Adrenal gland (tissue), 12 donors: ENCODE data around the gene BOK. TPM values are rescaled to one million over a fixed set of nuclear protein-coding genes. Genes with fewer than 3 reads are reported as not detected.

Source experiments
- DNase-seq, 7 donors: peaks; one replicate each; pipeline ENCODE4 v3.0.0-alpha.2; 2019 to 2020
- H3K27ac ChIP-seq, 5 donors: fragments of 200-600 bp; sonication (generic) in 4 of 5; 1 replicate in 3 of 5; 2 replicates in 2 of 5; pipeline versions ENCODE4 v1.5.1 to v1.8.0; 2016 to 2020; ENCODE audit warnings: mild to moderate bottlenecking in 1 of 5
- H3K27me3 ChIP-seq: fragments of 200-600 bp; 2 replicates; pipeline ENCODE4 v1.8.0; 2021
- H3K36me3 ChIP-seq, 2 donors: fragments of 200-600 bp; replicated peaks in 1 of 2; 1 replicate in 1 of 2; 2 replicates in 1 of 2; pipeline versions ENCODE4 v1.5.1 to v1.8.0; 2018 to 2022
- H3K4me1 ChIP-seq, 2 donors: fragments of 200-600 bp; replicated peaks in 1 of 2; 1 replicate in 1 of 2; 2 replicates in 1 of 2; pipeline versions ENCODE4 v1.5.1 to v1.8.0; 2018 to 2021
- H3K4me3 ChIP-seq, 4 donors: fragments of 200-600 bp; sonication (generic) in 3 of 4; one replicate each; pipeline ENCODE4 v1.5.1; 2016 to 2018
- H3K9me3 ChIP-seq, 3 donors: fragments of 200-600 bp; sonication (generic) in 1 of 3; replicated peaks in 1 of 3; 1 replicate in 2 of 3; 2 replicates in 1 of 3; pipeline versions ENCODE4 v1.5.1 to v1.8.0; 2016 to 2021
- POLR2A ChIP-seq, 2 donors: fragments of 450-650 bp; IDR thresholded peaks; one replicate each; pipeline ENCODE4 v1.6.1; 2017; ENCODE audit warnings: antibody characterized with exemption in 2 of 2, mild to moderate bottlenecking in 2 of 2, moderate library complexity in 1 of 2
- WGBS, 4 donors: extraction: QIAGEN DNeasy Blood & Tissue Kit in 2 of 4; methylation state at CpG; one replicate each; pipeline versions ENCODE4 v1.1.5 to v1.1.7; 2013 to 2017; 5-methylcytosine and 5-hydroxymethylcytosine counted together
- intact Hi-C, 2 donors: fragments of 100-400 bp; cut with DNase I; formaldehyde crosslinking; loops; one replicate each; pipeline versions ENCODE4 v1.14.1 to v1.15.0; 2022 to 2023
- polyA plus RNA-seq, 3 donors: library from polyadenylated mRNA; stranded (reverse); fragments of 200-250 nt in 2 of 3; fragments of 350-450 nt in 1 of 3; fragmentation: Illumina TruSeq in 1 of 3; extraction: RNeasy Lipid Tissue Mini Kit (QIAGEN cat#74804) in 1 of 3; gene quantifications; one replicate each; pipeline ENCODE4 v1.2.3, GENCODE V29; 2013 to 2014
- total RNA-seq, 9 donors: library from RNA; depleted of rRNA in 4 of 9; stranded (reverse); fragments of >200 nt in 4 of 9; fragments of 120-200 nt in 1 of 9; fragmentation: NEBNext Ultra II Directional in 1 of 9; extraction: Animal tissue kit (Norgen Biotek cat#: 25700) in 1 of 9; gene quantifications; one replicate each; pipeline versions ENCODE4 v1.1.0 to v1.2.4, GENCODE V29; 2013 to 2023
- TF ChIP-seq, protein P1 (sequence below), 6 experiments: fragments of 450-650 bp in 4 of 6; fragments of 200-600 bp in 2 of 6; sonication (generic) in 1 of 6; IDR thresholded peaks; 1 replicate in 5 of 6; 2 replicates in 1 of 6; pipeline versions ENCODE4 v1.5.1 to v1.8.0; 2016 to 2021; ENCODE audit warnings: antibody characterized with exemption in 6 of 6, mild to moderate bottlenecking in 2 of 6, moderate library complexity in 1 of 6
- donor health status: healthy with polysubstance abuse.
- donor health status: Bipolar disorder and iron deficiency.
- donor health status: DM: yes; HTN: yes; CAD: no.
- donor health status: DM: no; HTN: no; CAD: no.
- donor health status: DM: no; HTN: no; CAD: no.
- donor health status: DM: yes; HTN: yes; CAD: no.

Gene BOK
- total and polyA plus RNA-seq, 12 donors = 2.9 to 41.7 (median 13.9) TPM

DNA sequence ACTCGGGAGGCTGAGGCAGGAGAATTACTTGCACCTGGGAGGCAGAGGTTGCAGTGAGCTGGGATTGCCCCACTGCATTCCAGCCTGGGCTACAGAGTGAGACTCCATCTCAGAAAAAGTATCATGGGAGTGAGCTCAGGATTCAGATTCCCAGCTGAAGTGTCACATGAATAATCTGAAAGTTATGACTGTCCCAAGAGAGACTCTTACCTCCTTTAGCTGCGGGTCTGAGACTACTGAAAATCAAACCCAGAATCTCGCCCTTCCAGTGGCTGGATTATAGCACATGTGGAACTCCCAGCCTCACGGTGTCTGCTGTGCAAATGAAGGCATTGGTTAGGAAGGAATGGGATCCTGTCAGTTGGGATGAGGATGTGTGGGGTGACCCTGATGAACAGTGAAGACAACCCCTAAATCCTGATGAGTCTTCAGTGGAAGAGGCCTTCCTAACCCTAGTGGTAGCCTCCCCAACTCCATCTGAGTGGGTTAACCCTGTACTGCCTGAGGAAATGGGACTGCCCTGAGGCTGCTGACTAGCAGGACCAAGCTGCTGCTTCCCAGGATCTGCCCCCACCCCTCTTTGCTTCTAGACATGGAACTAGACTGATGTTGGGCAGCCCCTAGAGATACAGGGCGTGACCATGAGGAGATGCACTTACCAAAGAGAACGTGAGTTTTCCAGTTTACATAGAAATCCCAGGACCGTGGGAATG is 16.5 kb downstream of the BOK start:
- intact Hi-C loops = no loop called here
- Histone ChIP-seq H3K27ac (no peak overlapping the region), H3K36me3 (no peaks in the 10 kb centered on the region), H3K4me3 (no peak overlapping the region), H3K27me3 (no peaks in the 10 kb centered on the region), H3K9me3 (no peaks in the 10 kb centered on the region), H3K4me1 (no peaks in the 10 kb centered on the region)
- 81 to 91% (median 88%) methylated on average over 7 of the region's 7 CpGs for WGBS, 4 donors
- DNase-seq = no peak
- TF ChIP-seq POLR2A (IDR thresholded peaks at IDR 0.05) = no peak
- TF ChIP-seq, protein P1, sequence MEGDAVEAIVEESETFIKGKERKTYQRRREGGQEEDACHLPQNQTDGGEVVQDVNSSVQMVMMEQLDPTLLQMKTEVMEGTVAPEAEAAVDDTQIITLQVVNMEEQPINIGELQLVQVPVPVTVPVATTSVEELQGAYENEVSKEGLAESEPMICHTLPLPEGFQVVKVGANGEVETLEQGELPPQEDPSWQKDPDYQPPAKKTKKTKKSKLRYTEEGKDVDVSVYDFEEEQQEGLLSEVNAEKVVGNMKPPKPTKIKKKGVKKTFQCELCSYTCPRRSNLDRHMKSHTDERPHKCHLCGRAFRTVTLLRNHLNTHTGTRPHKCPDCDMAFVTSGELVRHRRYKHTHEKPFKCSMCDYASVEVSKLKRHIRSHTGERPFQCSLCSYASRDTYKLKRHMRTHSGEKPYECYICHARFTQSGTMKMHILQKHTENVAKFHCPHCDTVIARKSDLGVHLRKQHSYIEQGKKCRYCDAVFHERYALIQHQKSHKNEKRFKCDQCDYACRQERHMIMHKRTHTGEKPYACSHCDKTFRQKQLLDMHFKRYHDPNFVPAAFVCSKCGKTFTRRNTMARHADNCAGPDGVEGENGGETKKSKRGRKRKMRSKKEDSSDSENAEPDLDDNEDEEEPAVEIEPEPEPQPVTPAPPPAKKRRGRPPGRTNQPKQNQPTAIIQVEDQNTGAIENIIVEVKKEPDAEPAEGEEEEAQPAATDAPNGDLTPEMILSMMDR (IDR thresholded peaks at IDR 0.05) = no peak

GRCh38 chr2:241575624-241576292 is 17.2 kb downstream of the BOK start:
- Histone ChIP-seq H3K27me3 (no peaks in the 10 kb centered on the region), H3K4me1 (no peaks in the 10 kb centered on the region), H3K27ac (no peak overlapping the region), H3K4me3 (no peak overlapping the region), H3K9me3 (no peaks in the 10 kb centered on the region), H3K36me3 (no peaks in the 10 kb centered on the region)
- intact Hi-C loops = no loop called here
- TF ChIP-seq POLR2A (IDR thresholded peaks at IDR 0.05) = no peak
- TF ChIP-seq, protein P1 (IDR thresholded peaks at IDR 0.05) = no peak
- WGBS, 4 donors = 66 to 89% (median 84%) methylated on average over 5 of the region's 5 CpGs
- no peak for DNase-seq

GRCh38 chr2:241576293-241576654 is 17.7 kb downstream of the BOK start:
- intact Hi-C loops = no loop called here
- 78 to 92% (median 90%) methylated on average over 9 to 14 of the region's 14 CpGs for WGBS, 4 donors
- no peaks in the 10 kb centered on the region for H3K36me3 ChIP-seq
- no peaks in the 10 kb centered on the region for H3K27me3 ChIP-seq
- H3K9me3 ChIP-seq = no peaks in the 10 kb centered on the region
- DNase-seq = no peak
- no peak for TF ChIP-seq POLR2A (IDR thresholded peaks at IDR 0.05)
- TF ChIP-seq, protein P1 (IDR thresholded peaks at IDR 0.05) = no peak
- no peak overlapping the region for H3K4me3 ChIP-seq
- H3K4me1 ChIP-seq = no peaks in the 10 kb centered on the region
- H3K27ac ChIP-seq = no peak overlapping the region

DNA sequence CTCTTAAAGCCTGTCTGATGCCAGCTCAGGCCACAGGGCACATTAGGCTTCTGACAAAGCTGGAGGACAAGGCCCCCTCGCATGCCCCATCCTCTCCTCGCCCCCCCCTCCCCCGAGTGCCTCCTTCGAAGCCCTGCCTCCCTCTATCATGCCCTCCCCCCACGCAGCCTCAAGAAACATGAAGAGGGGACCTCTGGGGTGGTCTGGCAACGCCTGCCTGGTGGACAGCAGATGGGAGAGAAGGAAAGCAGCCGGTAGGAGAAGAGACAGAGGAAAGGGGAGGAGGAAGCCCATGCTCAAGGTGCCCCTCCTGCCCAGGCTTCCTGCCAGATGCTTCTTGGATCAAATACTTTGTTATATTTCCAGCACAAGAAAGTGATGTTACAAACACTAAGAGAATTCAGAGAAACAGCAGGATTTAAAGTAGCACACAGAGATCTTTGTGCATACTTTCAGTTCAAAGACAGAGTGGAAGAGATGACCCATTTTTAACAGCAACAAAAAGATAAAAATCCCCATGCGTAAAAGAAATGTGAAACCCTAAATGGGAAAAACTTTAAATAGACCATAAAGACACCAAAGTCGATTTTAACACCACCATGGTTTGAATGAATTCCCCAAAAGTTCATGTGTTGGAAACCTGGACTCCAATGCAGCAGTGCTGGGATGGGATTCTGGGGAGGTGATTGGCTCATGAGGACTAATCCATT is 19.0 kb downstream of the BOK start:
- no peaks in the 10 kb centered on the region for H3K27me3 ChIP-seq
- no peaks in the 10 kb centered on the region for H3K36me3 ChIP-seq
- H3K4me1 ChIP-seq = no peaks in the 10 kb centered on the region
- no peak for TF ChIP-seq POLR2A (IDR thresholded peaks at IDR 0.05)
- TF ChIP-seq, protein P1 (IDR thresholded peaks at IDR 0.05) = no peak
- no peak for DNase-seq
- WGBS, 4 donors = 50 to 66% (median 60%) methylated on average over 6 to 9 of the region's 9 CpGs
- H3K27ac ChIP-seq = no peak overlapping the region
- intact Hi-C loops = no loop called here
- H3K9me3 ChIP-seq = no peaks in the 10 kb centered on the region
- no peak overlapping the region for H3K4me3 ChIP-seq
